MCF 10A (cell line): ENCODE measurements around the gene CHD5. TPM values are rescaled to one million over a fixed set of nuclear protein-coding genes. Genes with fewer than 3 reads are reported as not detected.

Experiments used
- BruUV-seq: library from RNA; stranded (reverse); fragments of 400-500 nt; replicated peaks from 2 replicates; lab custom pipeline; 2021; lab: Mats Ljungman, UMichigan
- CTCF ChIA-PET: fragments of 300-600 bp; sonication (Branson Sonifier 250); formaldehyde crosslinking; extraction: SDS; loops from one replicate; lab custom pipeline; 2021; ENCODE audit warnings: antibody characterized with exemption, inconsistent platforms; lab: Yijun Ruan, JAX
- POLR2A ChIA-PET: fragments of 300-600, 350-650 bp; sonication (Branson Sonifier 250); formaldehyde crosslinking; extraction: SDS; loops from one replicate; lab custom pipeline; 2020; ENCODE audit warnings: antibody characterized with exemption, inconsistent platforms; lab: Yijun Ruan, JAX
- DNase-seq: peaks from one replicate; pipeline ENCODE4 v3.0.0-alpha.2; 2018; ENCODE audit not compliant: unreplicated experiment
- H3K27ac Mint-ChIP-seq: one replicate; pipeline ENCODE4 v1.8.0; 2022; ENCODE audit warnings: mild to moderate bottlenecking, low read depth, mixed read lengths; ENCODE audit not compliant: unreplicated experiment
- H3K27me3 Mint-ChIP-seq: one replicate; pipeline ENCODE4 v1.8.0; 2022; ENCODE audit warnings: mixed read lengths; ENCODE audit not compliant: insufficient read depth, unreplicated experiment
- H3K36me3 Mint-ChIP-seq: one replicate; pipeline ENCODE4 v1.8.0; 2022; ENCODE audit warnings: mild to moderate bottlenecking, moderate library complexity, mixed read lengths; ENCODE audit not compliant: insufficient read depth, unreplicated experiment
- H3K4me1 Mint-ChIP-seq: one replicate; pipeline ENCODE4 v1.8.0; 2022; ENCODE audit warnings: mixed read lengths; ENCODE audit not compliant: insufficient read depth, unreplicated experiment
- H3K4me3 Mint-ChIP-seq: one replicate; pipeline ENCODE4 v1.8.0; 2022; ENCODE audit warnings: mild to moderate bottlenecking, moderate library complexity, mixed read lengths; ENCODE audit not compliant: unreplicated experiment
- H3K9me3 Mint-ChIP-seq: one replicate; pipeline ENCODE4 v1.8.0; 2022; ENCODE audit warnings: mixed read lengths; ENCODE audit not compliant: unreplicated experiment
- CTCF ChIP-seq: fragments of 200-600 bp; IDR thresholded peaks from one replicate; pipeline ENCODE4 v1.8.0; 2022; ENCODE audit warnings: antibody characterized with exemption, mild to moderate bottlenecking; ENCODE audit not compliant: unreplicated experiment
- intact Hi-C: fragments of 100-400 bp; cut with micrococcal nuclease; formaldehyde crosslinking; loops from 2 replicates; pipeline ENCODE4 v1.14.1; 2022
- total RNA-seq: library from RNA; stranded (reverse); gene quantifications from 2 replicates; pipeline ENCODE4 v1.2.3, GENCODE V29; 2022

The CHD5 gene
- total RNA-seq, 1 experiment from 2014 or later, result 0.07 TPM

DNA sequence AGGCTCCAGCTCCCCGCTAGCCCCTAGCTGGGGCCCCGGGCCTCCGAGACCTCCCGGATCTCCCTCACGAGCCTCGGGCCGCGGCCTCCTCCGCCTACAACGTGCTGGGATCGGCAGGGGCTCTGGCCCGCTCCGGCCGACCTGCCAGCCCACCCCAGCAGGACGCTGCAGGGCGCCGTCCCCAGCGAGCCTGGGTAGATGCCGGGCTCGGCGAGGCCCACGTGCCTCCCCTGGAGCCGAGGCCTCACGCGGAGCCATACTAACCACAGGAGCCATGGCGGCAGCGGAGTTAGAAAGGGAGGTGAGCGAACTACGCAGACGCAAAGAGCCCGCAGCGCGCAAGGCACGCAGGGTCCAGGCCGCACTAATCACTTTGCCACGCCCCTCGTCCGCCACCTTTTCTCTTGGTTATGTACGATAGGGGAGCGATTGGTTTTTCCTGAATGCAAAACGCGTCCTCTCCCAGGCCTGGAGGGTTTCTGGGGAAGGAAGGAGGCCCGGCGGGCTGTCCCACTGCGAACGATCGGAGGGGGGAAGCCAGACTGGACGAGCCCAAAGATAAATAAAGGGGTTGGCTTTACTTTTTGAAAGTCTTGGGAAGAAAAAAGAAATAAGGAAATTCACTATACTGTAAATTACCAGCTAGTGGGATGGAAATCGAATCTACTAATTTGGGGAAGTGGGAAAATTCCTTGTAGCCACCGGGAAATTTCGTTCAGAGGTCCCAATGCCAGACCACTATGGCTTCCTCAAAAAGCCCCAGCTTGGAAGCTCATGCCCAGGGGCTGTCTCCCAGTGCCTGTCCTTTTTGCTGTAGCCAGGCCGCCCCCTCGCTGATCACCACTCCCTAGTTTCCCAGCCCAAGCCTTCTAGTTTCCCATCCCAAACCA lies 19.4 kb upstream of the CHD5 start, which contains the start of gene RPL22:
Gene RPL22, minus strand, starts transcription at position 298 of the 890 bp plus-strand sequence. Its CDS starts 22 bp downstream, at position 276.
- ChIA-PET CTCF (interaction anchor here (0.6 to 1.6 kb wide), 6 partner anchors 13 to 181 kb away, joined by 3 to 7 read pairs (median 3); no protein-coding TSS in a partner anchor), POLR2A (interaction anchor here (0.8 to 3.2 kb wide), 9 partner anchors 14 to 187 kb away, joined by 3 to 42 read pairs (median 4); partner anchors contain the start of gene ICMT)
- Mint-ChIP-seq H3K27me3 (no peaks in the 10 kb centered on the region), H3K36me3 (peaks cover 40% of the 10 kb centered on the region), H3K9me3 (no peaks in the 10 kb centered on the region), H3K4me1 (peaks cover 25% of the 10 kb centered on the region), H3K27ac (peak within 1 kb of the TSS; percentile 97), H3K4me3 (peak within 1 kb of the TSS; percentile 87)
- intact Hi-C loops, result loop anchor here (10.0 kb wide), 1 partner anchor 145 kb away; no protein-coding TSS in a partner anchor
- no peak for TF ChIP-seq CTCF
- DNase-seq, result peak; percentile 100
- BruUV-seq, result TSS peak; percentile 61

DNA sequence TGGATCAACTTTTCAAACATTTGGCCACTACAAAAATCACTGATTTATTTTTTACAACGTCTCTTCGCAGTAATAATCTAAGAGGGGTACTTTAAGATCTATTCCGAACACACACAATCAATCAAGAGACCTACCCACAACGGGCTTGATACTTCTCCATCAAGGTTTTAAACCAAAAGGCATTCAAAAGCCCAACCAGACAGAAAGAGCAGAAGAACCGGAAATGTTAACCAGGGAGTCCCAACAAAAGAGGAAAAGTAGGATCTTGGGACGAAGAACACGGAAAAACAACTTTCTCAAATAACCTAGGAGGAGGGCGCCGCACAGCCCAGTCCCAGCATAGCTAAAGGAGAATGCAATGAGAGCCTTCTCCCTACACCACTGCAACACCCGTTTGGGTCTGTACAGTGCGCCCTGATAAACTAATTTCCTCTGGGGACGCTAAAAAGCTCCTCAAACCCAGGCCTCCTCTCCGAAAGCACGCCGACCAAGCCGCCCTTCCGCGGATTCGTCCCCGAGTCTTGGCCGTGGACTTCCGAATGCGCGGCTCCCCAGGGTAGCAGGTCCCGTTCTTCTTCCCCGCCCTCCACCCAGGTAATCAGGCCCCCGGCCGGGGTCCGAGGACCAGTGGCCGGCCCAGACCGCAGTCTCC lies 18.7 kb upstream of the CHD5 start:
- Mint-ChIP-seq H3K9me3 (no peaks in the 10 kb centered on the region), H3K4me1 (peaks cover 25% of the 10 kb centered on the region), H3K27me3 (no peaks in the 10 kb centered on the region), H3K4me3 (peak overlapping the region; percentile 87), H3K27ac (peak overlapping the region; percentile 97), H3K36me3 (peaks cover 48% of the 10 kb centered on the region)
- ChIA-PET POLR2A (interaction anchor here (0.5 to 3.2 kb wide), 11 partner anchors 11 to 239 kb away, joined by 3 to 42 read pairs (median 4); partner anchors contain the start of gene ICMT), CTCF (interaction anchor here (1.1 to 1.6 kb wide), 4 partner anchors 13 to 39 kb away, joined by 3 to 7 read pairs (median 4); no protein-coding TSS in a partner anchor)
- DNase-seq, result no peak
- intact Hi-C loops, result no loop called here
- no peak for TF ChIP-seq CTCF
- TSS peak; percentile 58 for BruUV-seq

DNA sequence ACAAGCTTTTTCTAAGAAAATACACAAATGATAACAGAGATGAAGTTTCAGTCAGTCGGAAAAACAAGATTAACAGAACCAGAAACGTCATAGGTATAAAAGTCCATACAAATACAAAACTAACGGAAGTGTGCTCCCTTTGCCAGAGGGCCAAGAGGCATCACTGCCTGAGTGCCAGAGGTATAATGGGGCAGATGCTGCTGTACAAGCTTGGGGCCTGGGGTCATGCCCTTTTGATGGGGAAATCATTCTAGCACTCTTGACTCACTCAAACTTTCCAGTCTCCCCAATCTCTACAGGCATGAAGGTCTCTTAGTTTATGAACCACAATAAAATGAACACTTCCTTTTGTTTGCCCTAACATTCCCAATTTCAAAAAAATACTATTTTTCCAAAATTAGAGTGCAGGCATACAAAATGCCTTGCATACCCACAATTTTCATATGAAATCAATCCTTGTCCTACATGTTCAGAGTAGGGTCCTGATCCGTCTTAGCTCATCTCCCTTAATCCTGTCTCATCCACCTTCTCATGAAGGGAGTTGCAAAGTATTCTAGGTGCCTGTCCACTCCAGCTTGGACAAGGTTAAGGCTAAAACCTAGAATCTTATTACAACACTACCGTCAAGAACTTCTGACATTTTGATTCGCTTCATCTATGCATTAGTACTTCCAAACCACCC lies 17.8 kb upstream of the CHD5 start:
- no TSS peak for BruUV-seq
- peak overlapping the region; percentile 97 for H3K27ac Mint-ChIP-seq
- peaks cover 27% of the 10 kb centered on the region for H3K4me1 Mint-ChIP-seq
- no peak for TF ChIP-seq CTCF
- peaks cover 57% of the 10 kb centered on the region for H3K36me3 Mint-ChIP-seq
- ChIA-PET CTCF (interaction anchor here (0.7 to 1.6 kb wide), 4 partner anchors 8 to 49 kb away, joined by 3 to 7 read pairs (median 4); partner anchors contain the start of gene RNF207), POLR2A (interaction anchor here (0.5 to 3.2 kb wide), 14 partner anchors 10 to 240 kb away, joined by 3 to 42 read pairs (median 4); partner anchors contain the start of gene ICMT)
- no peaks in the 10 kb centered on the region for H3K27me3 Mint-ChIP-seq
- peak; percentile 17 for DNase-seq
- no peaks in the 10 kb centered on the region for H3K9me3 Mint-ChIP-seq
- peak overlapping the region; percentile 87 for H3K4me3 Mint-ChIP-seq
- intact Hi-C loops, result no loop called here
